ENCODE results near the gene MYH16.
"Not testable (repeated sequence)": the region's sequence is repeated elsewhere in the genome, so short reads cannot be mapped to it uniquely, and the experiment has no call there.

MYH16 gene

GRCh38 chr7:99272476-99273045 is at the start of gene MYH16:
Gene MYH16, plus strand, starts transcription at chr7:99272839.
- no peak for DNase-seq

GRCh38 chr7:99224263-99224898 is 48.3 kb upstream of the MYH16 start:
- not testable (repeated sequence) for DNase-seq

- no peak for DNase-seq
These were observed 47.8 kb upstream of the MYH16 start for GRCh38 chr7:99224899-99225265.

- no peak for DNase-seq
These were observed 43.4 kb upstream of the MYH16 start for GRCh38 chr7:99229234-99229633.

GRCh38 chr7:99232082-99232770 is 40.4 kb upstream of the MYH16 start:
- no peak for DNase-seq

GRCh38 chr7:99232955-99233354 is 39.7 kb upstream of the MYH16 start:
- DNase-seq = not testable (repeated sequence)

GRCh38 chr7:99234185-99234584 is 38.5 kb upstream of the MYH16 start:
- DNase-seq = no peak

GRCh38 chr7:99235925-99236324 is 36.7 kb upstream of the MYH16 start:
- no peak for DNase-seq

GRCh38 chr7:99237876-99238275 is 34.8 kb upstream of the MYH16 start:
- DNase-seq = not testable (repeated sequence)

- DNase-seq = no peak
These were observed 33.9 kb upstream of the MYH16 start for GRCh38 chr7:99238558-99239341.

- no peak for DNase-seq
These were observed 30.0 kb upstream of the MYH16 start for GRCh38 chr7:99242682-99243081.

- DNase-seq = no peak
These were observed 28.8 kb upstream of the MYH16 start for GRCh38 chr7:99243751-99244337.

GRCh38 chr7:99244939-99245338 is 27.7 kb upstream of the MYH16 start:
- DNase-seq = no peak

GRCh38 chr7:99248391-99249095 is 24.1 kb upstream of the MYH16 start:
- no peak for DNase-seq

- DNase-seq = no peak
These were observed 22.6 kb upstream of the MYH16 start for GRCh38 chr7:99249985-99250575.

- no peak for DNase-seq
These were observed 20.3 kb upstream of the MYH16 start for GRCh38 chr7:99252166-99252895.

- no peak for DNase-seq
These were observed 19.3 kb upstream of the MYH16 start for GRCh38 chr7:99253369-99253768.

GRCh38 chr7:99254390-99254789 is 18.2 kb upstream of the MYH16 start:
- no peak for DNase-seq

GRCh38 chr7:99255463-99255862 is 17.2 kb upstream of the MYH16 start:
- no peak for DNase-seq

- DNase-seq = no peak
These were observed 15.6 kb upstream of the MYH16 start for GRCh38 chr7:99257065-99257464.

GRCh38 chr7:99257675-99258074 is 15.0 kb upstream of the MYH16 start:
- DNase-seq = no peak
